Upper lobe of left lung (tissue), 4 donors: ENCODE measurements around the gene MAN1A1.

Source experiments
- CTCF ChIP-seq, 6 experiments: fragments of 450-650 bp in 4 of 6; fragments of 200-600 bp in 2 of 6; sonication (generic) in 2 of 6; IDR thresholded peaks; one replicate each; pipeline ENCODE4 v1.5.1; 2016 to 2019; ENCODE audit warnings: antibody characterized with exemption in 6 of 6
- EP300 ChIP-seq, 4 donors: sonication (generic); formaldehyde crosslinking; IDR thresholded peaks; one replicate each; pipeline ENCODE4 v1.5.1; 2017; ENCODE audit warnings: antibody characterized with exemption in 4 of 4, control low read depth in 2 of 4
- POLR2A ChIP-seq, 4 donors: fragments of 450-650 bp; IDR thresholded peaks; one replicate each; pipeline ENCODE4 v1.5.1; 2016 to 2017; ENCODE audit warnings: antibody characterized with exemption in 4 of 4, mild to moderate bottlenecking in 2 of 4
- POLR2AphosphoS5 ChIP-seq, 2 donors: sonication (generic); formaldehyde crosslinking; IDR thresholded peaks; one replicate each; pipeline ENCODE4 v1.5.1; 2017; ENCODE audit warnings: antibody characterized with exemption in 2 of 2

GRCh38 chr6:119342430-119342829, 7.1 kb downstream of the MAN1A1 start:
- TF ChIP-seq CTCF (IDR thresholded peaks at IDR 0.05) (no peak), POLR2A (IDR thresholded peaks at IDR 0.05) (no peak), POLR2AphosphoS5 (IDR thresholded peaks at IDR 0.05) (no peak), EP300 (IDR thresholded peaks at IDR 0.05) (no peak)
